Measurements from ENCODE around the gene TMEM242. TPM values are rescaled to one million over a fixed set of nuclear protein-coding genes. Genes with fewer than 3 reads are reported as not detected.

TMEM242 gene
- total RNA-seq, 1 experiment from 2014 or later, result 8.7 TPM

DNA sequence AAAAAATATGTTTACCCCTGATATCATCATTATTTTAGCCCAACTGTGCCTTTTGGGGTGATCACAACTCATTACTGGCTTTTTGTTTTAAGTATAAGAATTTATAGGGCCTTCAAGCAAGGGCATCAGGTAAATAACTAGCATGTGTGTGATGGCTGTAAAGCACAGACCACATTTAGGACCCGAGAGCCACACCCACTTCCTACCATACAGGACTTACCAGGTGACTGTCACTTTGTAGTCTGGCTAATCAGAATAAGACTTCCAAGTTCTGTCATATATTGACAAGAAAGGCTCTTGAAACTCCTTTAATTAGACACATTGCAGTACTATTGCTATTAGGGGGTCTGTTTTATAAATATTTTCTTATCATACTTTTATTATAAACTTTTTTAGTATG, 31.1 kb downstream of the TMEM242 start (continued):
- TF ChIP-seq, protein P1, sequence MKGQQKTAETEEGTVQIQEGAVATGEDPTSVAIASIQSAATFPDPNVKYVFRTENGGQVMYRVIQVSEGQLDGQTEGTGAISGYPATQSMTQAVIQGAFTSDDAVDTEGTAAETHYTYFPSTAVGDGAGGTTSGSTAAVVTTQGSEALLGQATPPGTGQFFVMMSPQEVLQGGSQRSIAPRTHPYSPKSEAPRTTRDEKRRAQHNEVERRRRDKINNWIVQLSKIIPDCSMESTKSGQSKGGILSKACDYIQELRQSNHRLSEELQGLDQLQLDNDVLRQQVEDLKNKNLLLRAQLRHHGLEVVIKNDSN (CRISPR knock-in tag; IDR thresholded peaks at IDR 0.05), result no peak
- TF ChIP-seq, protein P2, sequence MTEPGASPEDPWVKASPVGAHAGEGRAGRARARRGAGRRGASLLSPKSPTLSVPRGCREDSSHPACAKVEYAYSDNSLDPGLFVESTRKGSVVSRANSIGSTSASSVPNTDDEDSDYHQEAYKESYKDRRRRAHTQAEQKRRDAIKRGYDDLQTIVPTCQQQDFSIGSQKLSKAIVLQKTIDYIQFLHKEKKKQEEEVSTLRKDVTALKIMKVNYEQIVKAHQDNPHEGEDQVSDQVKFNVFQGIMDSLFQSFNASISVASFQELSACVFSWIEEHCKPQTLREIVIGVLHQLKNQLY (CRISPR knock-in tag; IDR thresholded peaks at IDR 0.05), result no peak

DNA sequence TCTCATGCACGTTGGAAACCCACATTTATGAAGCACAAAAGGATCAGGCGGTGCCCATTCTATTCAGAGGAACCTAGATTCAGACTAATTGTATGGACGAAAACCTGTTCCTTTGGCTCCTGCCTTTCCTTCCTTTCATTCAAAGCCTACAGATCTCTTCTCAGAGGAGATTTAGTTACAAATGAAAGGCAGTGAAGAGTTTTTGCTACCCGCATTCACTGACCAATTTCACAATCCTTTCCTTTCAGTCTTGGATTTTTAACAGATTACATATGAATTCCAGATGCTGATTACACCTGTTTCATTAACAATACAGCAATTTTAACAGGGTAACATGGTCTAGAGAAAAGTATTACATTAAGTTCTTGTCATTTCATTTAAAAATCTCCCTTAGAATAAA, 32.0 kb downstream of the TMEM242 start:
- ATAC-seq, result no peak
- H3K9me3 Mint-ChIP-seq, result no peaks in the 10 kb centered on the region
- DNase-seq (ENCODE audit: low spot score), result no peak
- H3K4me3 Mint-ChIP-seq, result no peak overlapping the region
- POLR2A ChIA-PET, result no interaction called here
- H3K27me3 Mint-ChIP-seq (ENCODE audit: low read depth), result no peaks in the 10 kb centered on the region
- CTCF ChIA-PET, result no interaction called here
- peaks cover 5% of the 10 kb centered on the region for H3K36me3 Mint-ChIP-seq
- H3K4me1 Mint-ChIP-seq, result peaks cover 36% of the 10 kb centered on the region
- TF ChIP-seq NR3C1 (CRISPR knock-in tag; conservative IDR thresholded peaks at IDR 0.05; ENCODE audit: low read depth), result no peak
- TF ChIP-seq, protein P3, sequence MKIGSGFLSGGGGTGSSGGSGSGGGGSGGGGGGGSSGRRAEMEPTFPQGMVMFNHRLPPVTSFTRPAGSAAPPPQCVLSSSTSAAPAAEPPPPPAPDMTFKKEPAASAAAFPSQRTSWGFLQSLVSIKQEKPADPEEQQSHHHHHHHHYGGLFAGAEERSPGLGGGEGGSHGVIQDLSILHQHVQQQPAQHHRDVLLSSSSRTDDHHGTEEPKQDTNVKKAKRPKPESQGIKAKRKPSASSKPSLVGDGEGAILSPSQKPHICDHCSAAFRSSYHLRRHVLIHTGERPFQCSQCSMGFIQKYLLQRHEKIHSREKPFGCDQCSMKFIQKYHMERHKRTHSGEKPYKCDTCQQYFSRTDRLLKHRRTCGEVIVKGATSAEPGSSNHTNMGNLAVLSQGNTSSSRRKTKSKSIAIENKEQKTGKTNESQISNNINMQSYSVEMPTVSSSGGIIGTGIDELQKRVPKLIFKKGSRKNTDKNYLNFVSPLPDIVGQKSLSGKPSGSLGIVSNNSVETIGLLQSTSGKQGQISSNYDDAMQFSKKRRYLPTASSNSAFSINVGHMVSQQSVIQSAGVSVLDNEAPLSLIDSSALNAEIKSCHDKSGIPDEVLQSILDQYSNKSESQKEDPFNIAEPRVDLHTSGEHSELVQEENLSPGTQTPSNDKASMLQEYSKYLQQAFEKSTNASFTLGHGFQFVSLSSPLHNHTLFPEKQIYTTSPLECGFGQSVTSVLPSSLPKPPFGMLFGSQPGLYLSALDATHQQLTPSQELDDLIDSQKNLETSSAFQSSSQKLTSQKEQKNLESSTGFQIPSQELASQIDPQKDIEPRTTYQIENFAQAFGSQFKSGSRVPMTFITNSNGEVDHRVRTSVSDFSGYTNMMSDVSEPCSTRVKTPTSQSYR (CRISPR knock-in tag; IDR thresholded peaks at IDR 0.05), result no peak
- TF ChIP-seq, protein P4, sequence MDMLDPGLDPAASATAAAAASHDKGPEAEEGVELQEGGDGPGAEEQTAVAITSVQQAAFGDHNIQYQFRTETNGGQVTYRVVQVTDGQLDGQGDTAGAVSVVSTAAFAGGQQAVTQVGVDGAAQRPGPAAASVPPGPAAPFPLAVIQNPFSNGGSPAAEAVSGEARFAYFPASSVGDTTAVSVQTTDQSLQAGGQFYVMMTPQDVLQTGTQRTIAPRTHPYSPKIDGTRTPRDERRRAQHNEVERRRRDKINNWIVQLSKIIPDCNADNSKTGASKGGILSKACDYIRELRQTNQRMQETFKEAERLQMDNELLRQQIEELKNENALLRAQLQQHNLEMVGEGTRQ (CRISPR knock-in tag; IDR thresholded peaks at IDR 0.05), result no peak
- TF ChIP-seq SMAD4 (CRISPR knock-in tag; IDR thresholded peaks at IDR 0.05), result no peak
- no peak for TF ChIP-seq NFATC4 (CRISPR knock-in tag; IDR thresholded peaks at IDR 0.05)
- TF ChIP-seq ZNF317 (CRISPR knock-in tag; IDR thresholded peaks at IDR 0.05; ENCODE audit: borderline replicate concordance, low read depth), result no peak
- TF ChIP-seq, protein P5, sequence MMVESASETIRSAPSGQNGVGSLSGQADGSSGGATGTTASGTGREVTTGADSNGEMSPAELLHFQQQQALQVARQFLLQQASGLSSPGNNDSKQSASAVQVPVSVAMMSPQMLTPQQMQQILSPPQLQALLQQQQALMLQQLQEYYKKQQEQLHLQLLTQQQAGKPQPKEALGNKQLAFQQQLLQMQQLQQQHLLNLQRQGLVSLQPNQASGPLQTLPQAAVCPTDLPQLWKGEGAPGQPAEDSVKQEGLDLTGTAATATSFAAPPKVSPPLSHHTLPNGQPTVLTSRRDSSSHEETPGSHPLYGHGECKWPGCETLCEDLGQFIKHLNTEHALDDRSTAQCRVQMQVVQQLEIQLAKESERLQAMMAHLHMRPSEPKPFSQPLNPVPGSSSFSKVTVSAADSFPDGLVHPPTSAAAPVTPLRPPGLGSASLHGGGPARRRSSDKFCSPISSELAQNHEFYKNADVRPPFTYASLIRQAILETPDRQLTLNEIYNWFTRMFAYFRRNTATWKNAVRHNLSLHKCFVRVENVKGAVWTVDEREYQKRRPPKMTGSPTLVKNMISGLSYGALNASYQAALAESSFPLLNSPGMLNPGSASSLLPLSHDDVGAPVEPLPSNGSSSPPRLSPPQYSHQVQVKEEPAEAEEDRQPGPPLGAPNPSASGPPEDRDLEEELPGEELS (CRISPR knock-in tag; IDR thresholded peaks at IDR 0.05), result no peak
- no peak for TF ChIP-seq ZNF138 (CRISPR knock-in tag; conservative IDR thresholded peaks at IDR 0.05)
- TF ChIP-seq ZNF121 (CRISPR knock-in tag; IDR thresholded peaks at IDR 0.05), result no peak
- no peak for TF ChIP-seq GRHL2 (CRISPR knock-in tag; IDR thresholded peaks at IDR 0.05; ENCODE audit: insufficient replicate concordance, severe bottlenecking)
- TF ChIP-seq ATF1 (CRISPR knock-in tag; IDR thresholded peaks at IDR 0.05), result no peak
- TF ChIP-seq, protein P6, sequence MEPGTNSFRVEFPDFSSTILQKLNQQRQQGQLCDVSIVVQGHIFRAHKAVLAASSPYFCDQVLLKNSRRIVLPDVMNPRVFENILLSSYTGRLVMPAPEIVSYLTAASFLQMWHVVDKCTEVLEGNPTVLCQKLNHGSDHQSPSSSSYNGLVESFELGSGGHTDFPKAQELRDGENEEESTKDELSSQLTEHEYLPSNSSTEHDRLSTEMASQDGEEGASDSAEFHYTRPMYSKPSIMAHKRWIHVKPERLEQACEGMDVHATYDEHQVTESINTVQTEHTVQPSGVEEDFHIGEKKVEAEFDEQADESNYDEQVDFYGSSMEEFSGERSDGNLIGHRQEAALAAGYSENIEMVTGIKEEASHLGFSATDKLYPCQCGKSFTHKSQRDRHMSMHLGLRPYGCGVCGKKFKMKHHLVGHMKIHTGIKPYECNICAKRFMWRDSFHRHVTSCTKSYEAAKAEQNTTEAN (CRISPR knock-in tag; IDR thresholded peaks at IDR 0.05), result no peak
- TF ChIP-seq TP53 (CRISPR knock-in tag; IDR thresholded peaks at IDR 0.05), result no peak
- TF ChIP-seq, protein P7, sequence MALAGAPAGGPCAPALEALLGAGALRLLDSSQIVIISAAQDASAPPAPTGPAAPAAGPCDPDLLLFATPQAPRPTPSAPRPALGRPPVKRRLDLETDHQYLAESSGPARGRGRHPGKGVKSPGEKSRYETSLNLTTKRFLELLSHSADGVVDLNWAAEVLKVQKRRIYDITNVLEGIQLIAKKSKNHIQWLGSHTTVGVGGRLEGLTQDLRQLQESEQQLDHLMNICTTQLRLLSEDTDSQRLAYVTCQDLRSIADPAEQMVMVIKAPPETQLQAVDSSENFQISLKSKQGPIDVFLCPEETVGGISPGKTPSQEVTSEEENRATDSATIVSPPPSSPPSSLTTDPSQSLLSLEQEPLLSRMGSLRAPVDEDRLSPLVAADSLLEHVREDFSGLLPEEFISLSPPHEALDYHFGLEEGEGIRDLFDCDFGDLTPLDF (CRISPR knock-in tag; IDR thresholded peaks at IDR 0.05), result no peak
- TF ChIP-seq, protein P8, sequence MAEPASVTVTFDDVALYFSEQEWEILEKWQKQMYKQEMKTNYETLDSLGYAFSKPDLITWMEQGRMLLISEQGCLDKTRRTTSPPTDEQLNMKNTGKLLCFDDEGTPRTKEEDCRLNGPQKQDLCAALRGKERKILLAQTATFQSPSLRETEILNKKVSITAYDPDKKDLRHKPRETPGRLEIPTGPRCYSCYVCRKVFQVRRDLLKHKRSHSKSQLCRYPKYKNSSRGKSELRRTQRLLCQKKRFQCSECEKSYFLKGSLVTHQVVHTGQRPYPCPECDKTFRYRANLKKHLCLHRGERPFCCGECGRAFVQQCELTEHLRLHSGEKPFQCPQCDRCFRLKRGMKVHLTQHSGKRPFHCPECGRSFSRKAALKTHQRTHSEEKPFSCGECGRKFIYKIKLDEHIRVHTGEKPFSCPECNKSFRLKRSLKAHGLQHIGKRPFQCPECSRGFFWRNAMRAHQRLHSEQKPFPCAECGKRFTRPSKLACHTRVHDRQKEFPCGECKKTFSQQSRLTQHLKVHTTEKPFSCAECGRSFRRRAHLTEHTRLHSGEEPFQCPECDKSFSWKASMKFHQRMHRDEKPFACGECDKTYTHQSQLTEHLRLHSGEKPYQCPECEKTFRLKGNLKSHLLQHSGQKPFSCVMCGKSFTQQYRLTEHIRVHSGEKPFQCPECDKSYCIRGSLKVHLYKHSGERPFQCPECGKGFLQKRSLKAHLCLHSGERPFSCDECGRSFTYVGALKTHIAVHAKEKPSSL (CRISPR knock-in tag; conservative IDR thresholded peaks at IDR 0.05), result no peak
- no peak for TF ChIP-seq ZNF219 (CRISPR knock-in tag; IDR thresholded peaks at IDR 0.05; ENCODE audit: borderline replicate concordance)
- TF ChIP-seq NFYB (CRISPR knock-in tag; conservative IDR thresholded peaks at IDR 0.05; ENCODE audit: low read depth), result no peak
- no peak for TF ChIP-seq IRF2 (CRISPR knock-in tag; IDR thresholded peaks at IDR 0.05; ENCODE audit: borderline replicate concordance, low read depth)
- H3K27ac Mint-ChIP-seq, result peak overlapping the region; percentile 69; the same call in 1 of the 2 replicates
